Right lobe of liver (tissue), 4 donors: ENCODE data around the gene ADAM12.

Experiments used
- CTCF ChIP-seq, 4 donors: fragments of 200-600 bp in 3 of 4; fragments of 450-650 bp in 1 of 4; IDR thresholded peaks; one replicate each; pipeline versions ENCODE4 v1.5.1 to v1.8.0; 2016 to 2022; ENCODE audit warnings: antibody characterized with exemption in 4 of 4, mild to moderate bottlenecking in 2 of 4
- POLR2A ChIP-seq: fragments of 450-650 bp; IDR thresholded peaks from one replicate; pipeline ENCODE4 v1.6.1; 2017; ENCODE audit warnings: antibody characterized with exemption, mild to moderate bottlenecking
- donor health status: DM: no; HTN: no; CAD: no.
- donor health status: DM: no; HTN: no; CAD: no.
- donor health status: DM: no; HTN: yes; CAD: no.

GRCh38 chr10:126111516-126111915 is 276.8 kb downstream of the ADAM12 start:
- no peak for TF ChIP-seq POLR2A
- no peak for TF ChIP-seq CTCF (IDR thresholded peaks at IDR 0.05)
